Measurements from ENCODE around the gene CD48.

The CD48 gene

DNA sequence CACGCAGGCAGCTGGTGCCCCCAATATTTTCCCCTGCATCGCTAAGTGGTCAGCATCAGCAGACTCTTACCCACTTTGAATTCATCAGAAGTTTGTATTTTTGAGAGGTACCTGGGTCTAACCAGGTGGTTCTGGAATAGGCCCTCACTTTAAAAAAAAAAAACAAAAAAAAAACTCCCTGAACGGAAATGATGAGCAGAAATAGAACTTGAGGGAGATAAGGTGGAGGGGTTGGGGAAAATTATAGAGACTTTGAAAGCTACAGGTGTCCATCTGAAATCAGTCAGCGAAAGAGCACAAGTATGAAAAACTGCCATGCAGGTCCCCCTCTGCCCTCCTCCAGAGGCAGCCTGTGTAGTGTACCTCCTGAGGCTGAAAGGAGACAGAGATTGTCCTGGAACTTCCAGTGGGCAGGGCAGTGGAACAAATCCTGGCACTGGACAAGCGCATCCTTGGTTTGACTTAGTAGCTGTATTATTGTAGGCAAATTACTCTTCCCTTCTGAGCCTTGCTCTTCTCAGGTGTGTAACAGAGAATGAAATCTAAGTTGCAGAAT is 28.6 kb upstream of the CD48 start:
- Histone ChIP-seq H3K9me2 (replicated peaks; ENCODE audit: control insufficient read depth, low read length) (no peaks in the 10 kb centered on the region), H3K4me2 (ENCODE audit: low read length) (no peak overlapping the region), H3K4me3 (ENCODE audit: low read length) (no peak overlapping the region), H3K4me1 (ENCODE audit: control insufficient read depth, low read length) (peaks cover 15% of the 10 kb centered on the region), H4K20me1 (ENCODE audit: control insufficient read depth, insufficient read depth, low read depth, low read length) (no peaks in the 10 kb centered on the region), H3K36me3 (ENCODE audit: control insufficient read depth, low read length) (no peaks in the 10 kb centered on the region), H3K27ac (ENCODE audit: low read depth, low read length) (no peak overlapping the region), H3K9me3 (ENCODE audit: control insufficient read depth, insufficient read depth, low read length) (no peaks in the 10 kb centered on the region), H3F3A (ENCODE audit: control insufficient read depth, insufficient read depth) (0 out of 2 replicates have a peak, but pooled peaks cover 3% of the 10 kb centered on the region), H3K79me2 (ENCODE audit: control insufficient read depth, low read length) (no peaks in the 10 kb centered on the region), H3K27me3 (ENCODE audit: control insufficient read depth, low read length) (peaks cover 30% of the 10 kb centered on the region)
- TF ChIP-seq EZH2phosphoT487 (IDR thresholded peaks at IDR 0.05; ENCODE audit: borderline replicate concordance, low read length): no peak
- TF ChIP-seq, protein P1, sequence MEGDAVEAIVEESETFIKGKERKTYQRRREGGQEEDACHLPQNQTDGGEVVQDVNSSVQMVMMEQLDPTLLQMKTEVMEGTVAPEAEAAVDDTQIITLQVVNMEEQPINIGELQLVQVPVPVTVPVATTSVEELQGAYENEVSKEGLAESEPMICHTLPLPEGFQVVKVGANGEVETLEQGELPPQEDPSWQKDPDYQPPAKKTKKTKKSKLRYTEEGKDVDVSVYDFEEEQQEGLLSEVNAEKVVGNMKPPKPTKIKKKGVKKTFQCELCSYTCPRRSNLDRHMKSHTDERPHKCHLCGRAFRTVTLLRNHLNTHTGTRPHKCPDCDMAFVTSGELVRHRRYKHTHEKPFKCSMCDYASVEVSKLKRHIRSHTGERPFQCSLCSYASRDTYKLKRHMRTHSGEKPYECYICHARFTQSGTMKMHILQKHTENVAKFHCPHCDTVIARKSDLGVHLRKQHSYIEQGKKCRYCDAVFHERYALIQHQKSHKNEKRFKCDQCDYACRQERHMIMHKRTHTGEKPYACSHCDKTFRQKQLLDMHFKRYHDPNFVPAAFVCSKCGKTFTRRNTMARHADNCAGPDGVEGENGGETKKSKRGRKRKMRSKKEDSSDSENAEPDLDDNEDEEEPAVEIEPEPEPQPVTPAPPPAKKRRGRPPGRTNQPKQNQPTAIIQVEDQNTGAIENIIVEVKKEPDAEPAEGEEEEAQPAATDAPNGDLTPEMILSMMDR (IDR thresholded peaks at IDR 0.05; ENCODE audit: low read depth, low read length, poor library complexity, severe bottlenecking): no peak

DNA sequence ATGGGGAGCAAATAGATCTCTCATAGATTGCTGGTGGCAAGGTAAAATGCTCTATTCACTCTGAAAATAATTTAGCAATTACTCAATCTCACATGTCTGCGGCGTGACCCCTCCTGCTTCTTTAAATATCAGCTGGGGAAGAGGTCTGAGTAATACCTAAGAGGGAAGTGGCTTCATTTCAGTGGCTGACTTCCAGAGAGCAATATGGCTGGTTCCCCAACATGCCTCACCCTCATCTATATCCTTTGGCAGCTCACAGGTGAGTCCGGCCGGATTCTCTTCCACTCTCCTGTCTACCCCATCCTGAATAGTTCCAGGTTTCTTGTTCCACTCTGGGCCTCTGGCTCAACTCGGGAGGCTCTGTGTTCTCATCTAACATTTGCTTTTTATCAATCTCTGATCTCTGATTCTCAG is 27.5 kb upstream of the CD48 start, which contains the start of gene SLAMF7:
SLAMF7 (plus strand) TSS at position 150 of the 414 bp plus-strand sequence; CDS start at position 205, 55 bp downstream.
- no peak within 1 kb of the TSS for H3K4me2 ChIP-seq (ENCODE audit: low read length)
- H3K27me3 ChIP-seq (ENCODE audit: control insufficient read depth, low read length): peaks cover 30% of the 10 kb centered on the region
- H3K4me1 ChIP-seq (ENCODE audit: control insufficient read depth, low read length): peaks cover 16% of the 10 kb centered on the region
- no peaks in the 10 kb centered on the region for H3K79me2 ChIP-seq (ENCODE audit: control insufficient read depth, low read length)
- H4K20me1 ChIP-seq (ENCODE audit: control insufficient read depth, insufficient read depth, low read depth, low read length): no peaks in the 10 kb centered on the region
- TF ChIP-seq, protein P1 (IDR thresholded peaks at IDR 0.05; ENCODE audit: low read depth, low read length, poor library complexity, severe bottlenecking): no peak
- TF ChIP-seq EZH2phosphoT487 (IDR thresholded peaks at IDR 0.05; ENCODE audit: borderline replicate concordance, low read length): no peak
- H3K9me3 ChIP-seq (ENCODE audit: control insufficient read depth, insufficient read depth, low read length): peaks cover 6% of the 10 kb centered on the region
- H3K4me3 ChIP-seq (ENCODE audit: low read length): no peak within 1 kb of the TSS
- H3F3A ChIP-seq (ENCODE audit: control insufficient read depth, insufficient read depth): 0 out of 2 replicates have a peak, but pooled peaks cover 3% of the 10 kb centered on the region
- H3K36me3 ChIP-seq (ENCODE audit: control insufficient read depth, low read length): no peaks in the 10 kb centered on the region
- no peak within 1 kb of the TSS for H3K27ac ChIP-seq (ENCODE audit: low read depth, low read length)
- H3K9me2 ChIP-seq (replicated peaks; ENCODE audit: control insufficient read depth, low read length): no peaks in the 10 kb centered on the region

DNA sequence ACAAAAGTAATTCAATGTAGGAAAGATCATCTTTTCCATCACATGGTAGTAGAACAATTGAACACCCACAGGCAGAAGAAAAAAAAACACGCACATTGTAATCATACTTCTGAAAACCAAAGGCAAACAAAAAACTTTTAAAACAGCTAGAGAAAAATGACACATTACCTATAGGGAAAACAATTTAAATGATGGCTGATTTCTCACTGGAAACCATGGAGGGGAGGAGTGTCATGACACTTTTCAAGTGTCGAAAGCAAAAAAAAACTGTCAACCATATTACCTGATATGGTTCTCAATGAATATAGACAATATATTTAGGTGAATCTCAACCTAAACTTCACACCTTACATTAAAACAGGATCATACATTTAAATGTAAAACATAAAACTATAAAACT is 26.6 kb upstream of the CD48 start:
- H3K9me3 ChIP-seq (ENCODE audit: control insufficient read depth, insufficient read depth, low read length): peaks cover 6% of the 10 kb centered on the region
- peaks cover 22% of the 10 kb centered on the region for H3K4me1 ChIP-seq (ENCODE audit: control insufficient read depth, low read length)
- H3K4me2 ChIP-seq (ENCODE audit: low read length): no peak overlapping the region
- H3F3A ChIP-seq (ENCODE audit: control insufficient read depth, insufficient read depth): 0 out of 2 replicates have a peak, but pooled peaks cover 3% of the 10 kb centered on the region
- H3K36me3 ChIP-seq (ENCODE audit: control insufficient read depth, low read length): no peaks in the 10 kb centered on the region
- no peak for TF ChIP-seq EZH2phosphoT487 (IDR thresholded peaks at IDR 0.05; ENCODE audit: borderline replicate concordance, low read length)
- TF ChIP-seq, protein P1 (IDR thresholded peaks at IDR 0.05; ENCODE audit: low read depth, low read length, poor library complexity, severe bottlenecking): no peak
- no peaks in the 10 kb centered on the region for H4K20me1 ChIP-seq (ENCODE audit: control insufficient read depth, insufficient read depth, low read depth, low read length)
- H3K9me2 ChIP-seq (replicated peaks; ENCODE audit: control insufficient read depth, low read length): no peaks in the 10 kb centered on the region
- H3K27ac ChIP-seq (ENCODE audit: low read depth, low read length): no peak overlapping the region
- H3K79me2 ChIP-seq (ENCODE audit: control insufficient read depth, low read length): no peaks in the 10 kb centered on the region
- no peak overlapping the region for H3K4me3 ChIP-seq (ENCODE audit: low read length)
- H3K27me3 ChIP-seq (ENCODE audit: control insufficient read depth, low read length): peaks cover 30% of the 10 kb centered on the region

All from DOHH2 (cell line).